Kidney capillary endothelial cell (primary cell): ENCODE data around the gene APOL4.
"Not testable (repeated sequence)": the region's sequence is repeated elsewhere in the genome, so short reads cannot be mapped to it uniquely, and the experiment has no call there.

Experiments
- DNase-seq: peaks from one replicate; pipeline ENCODE4 v3.0.0-alpha.2; 2018; ENCODE audit warnings: low spot score

Gene APOL4

DNA sequence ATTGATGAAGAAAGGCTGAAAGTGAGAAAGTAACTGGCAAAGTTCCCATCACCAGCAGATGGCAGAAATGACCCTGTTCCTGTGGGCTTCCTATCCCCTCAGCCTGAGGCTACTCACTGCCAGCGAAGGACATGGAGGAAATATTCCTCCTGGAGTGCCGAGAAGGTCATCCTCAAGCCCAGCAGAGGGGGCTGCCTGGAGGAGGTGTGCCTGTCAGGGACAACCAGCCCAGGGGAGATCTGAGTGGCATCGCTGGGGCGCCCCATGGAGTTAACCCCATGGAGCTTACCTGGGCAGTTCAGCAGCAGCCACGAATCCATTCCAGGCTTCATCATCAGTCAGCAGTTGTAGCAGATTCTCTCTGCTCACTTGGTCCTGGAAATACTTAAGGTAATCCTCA, 29.4 kb upstream of the APOL4 start:
- DNase-seq: not testable (repeated sequence)

DNA sequence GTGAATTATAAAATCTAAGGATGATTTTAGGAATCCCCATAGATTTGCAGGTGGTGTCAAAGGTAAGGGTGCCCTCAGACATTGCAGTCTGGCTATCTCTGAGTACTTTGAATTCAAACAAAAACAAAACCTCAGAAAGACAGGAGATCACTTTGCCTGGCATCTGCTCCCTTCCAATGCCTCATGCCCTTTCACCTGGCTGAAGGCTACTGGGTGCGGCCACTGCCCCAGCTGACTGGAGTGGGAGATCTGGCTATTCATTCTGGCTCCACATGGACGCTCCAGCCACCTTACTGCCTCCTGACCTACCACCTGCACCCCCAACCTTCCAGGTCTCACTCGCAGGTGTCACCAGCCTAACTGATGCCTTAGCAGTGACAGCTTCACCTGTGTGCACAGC, 28.0 kb upstream of the APOL4 start:
- DNase-seq: not testable (repeated sequence)

DNA sequence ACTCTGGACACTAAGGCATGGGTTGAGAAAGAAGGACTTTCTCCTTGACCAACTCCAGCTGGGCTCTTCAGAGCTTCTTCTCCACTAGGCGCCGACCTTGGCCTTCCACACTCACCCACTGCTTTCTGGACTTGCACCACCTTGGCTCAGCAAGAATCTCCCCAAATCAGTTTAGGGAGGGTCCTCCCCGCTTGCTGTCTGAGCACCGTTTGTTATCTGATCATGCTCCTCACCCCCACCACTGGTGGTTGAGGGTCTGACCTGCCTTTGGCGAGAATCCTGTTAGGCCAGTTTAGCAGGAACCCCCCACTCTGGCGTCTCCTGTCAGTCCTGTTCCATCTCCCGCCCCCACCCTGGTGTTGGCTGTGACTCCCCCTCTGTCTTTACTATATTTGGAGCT, 27.3 kb upstream of the APOL4 start:
- DNase-seq: no peak

DNA sequence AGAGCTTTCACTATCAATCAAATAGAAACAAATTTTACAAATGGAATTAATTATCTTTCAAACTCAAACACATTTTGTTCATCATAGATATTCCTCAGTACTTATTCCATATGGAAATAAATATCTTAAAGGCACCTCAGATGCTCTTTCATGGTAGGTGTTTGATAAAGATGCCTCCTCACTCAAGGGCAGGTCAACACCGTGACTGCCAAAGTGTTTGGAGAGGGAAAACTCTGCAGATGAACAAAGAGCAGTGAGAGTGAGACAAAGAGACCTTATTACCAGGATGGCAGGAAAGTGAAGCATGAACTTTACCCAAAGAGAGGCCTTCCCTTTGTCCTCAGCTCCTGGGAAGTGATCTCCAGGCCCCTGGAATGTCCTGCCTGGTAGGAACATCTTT, 26.8 kb upstream of the APOL4 start:
- not testable (repeated sequence) for DNase-seq

DNA sequence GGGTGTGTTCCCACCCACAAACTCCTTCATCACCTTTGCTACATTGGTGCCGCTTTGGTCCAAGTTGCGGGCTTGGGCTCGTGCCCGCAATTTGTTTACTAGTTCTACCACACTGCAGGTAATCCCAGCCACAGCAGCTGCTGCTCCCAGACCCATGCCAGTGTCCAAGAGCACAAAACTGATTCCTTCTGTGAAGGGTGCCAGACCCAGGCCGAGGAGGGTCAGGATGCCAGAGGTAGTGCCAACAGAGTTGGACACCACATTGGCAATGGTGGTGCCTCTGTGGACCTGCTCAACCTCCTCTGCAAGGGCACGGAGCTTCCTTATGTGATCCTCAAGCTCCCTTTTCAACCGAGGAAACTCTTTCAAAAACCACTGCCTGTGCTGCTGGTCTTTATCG, 26.2 kb upstream of the APOL4 start:
- no peak for DNase-seq

DNA sequence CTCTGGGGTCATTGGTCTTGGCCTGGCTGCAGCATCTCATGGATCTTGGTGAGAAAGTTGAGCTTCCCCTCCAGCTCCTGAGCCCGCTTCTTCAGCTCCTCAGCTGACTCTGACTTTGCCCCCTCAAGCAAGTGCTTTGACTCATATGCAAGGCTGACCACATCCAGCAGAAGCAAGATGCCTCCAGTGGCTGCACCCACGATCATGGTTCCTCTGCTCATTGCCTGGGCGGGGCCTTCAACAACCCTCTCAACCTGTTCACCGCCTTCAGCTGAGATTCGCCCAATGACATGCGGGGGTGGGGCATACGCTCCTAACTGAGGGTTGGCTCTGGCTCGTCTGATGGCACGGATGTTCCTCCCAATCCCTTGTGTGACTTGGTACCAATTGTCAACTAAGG, 25.8 kb upstream of the APOL4 start:
- no peak for DNase-seq

DNA sequence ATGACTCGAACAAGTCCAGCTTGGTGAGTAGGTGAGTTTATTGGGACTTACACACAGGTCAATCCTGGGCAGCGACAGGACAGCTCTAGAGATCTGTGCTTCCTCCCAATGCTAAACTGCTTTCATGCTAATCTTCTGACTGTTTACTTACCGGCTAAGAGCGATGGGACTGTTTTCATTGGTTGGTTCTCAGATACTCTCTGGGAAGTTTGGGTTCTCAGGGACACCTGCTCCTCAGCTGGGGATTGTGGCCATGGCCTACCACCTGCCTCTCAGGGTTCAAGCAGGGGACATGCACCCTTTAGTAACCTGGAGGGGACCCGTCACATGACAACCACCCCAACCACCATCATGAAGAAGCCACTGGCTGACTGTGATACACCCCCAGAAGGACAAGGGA, 24.6 kb upstream of the APOL4 start:
- DNase-seq: no peak

DNA sequence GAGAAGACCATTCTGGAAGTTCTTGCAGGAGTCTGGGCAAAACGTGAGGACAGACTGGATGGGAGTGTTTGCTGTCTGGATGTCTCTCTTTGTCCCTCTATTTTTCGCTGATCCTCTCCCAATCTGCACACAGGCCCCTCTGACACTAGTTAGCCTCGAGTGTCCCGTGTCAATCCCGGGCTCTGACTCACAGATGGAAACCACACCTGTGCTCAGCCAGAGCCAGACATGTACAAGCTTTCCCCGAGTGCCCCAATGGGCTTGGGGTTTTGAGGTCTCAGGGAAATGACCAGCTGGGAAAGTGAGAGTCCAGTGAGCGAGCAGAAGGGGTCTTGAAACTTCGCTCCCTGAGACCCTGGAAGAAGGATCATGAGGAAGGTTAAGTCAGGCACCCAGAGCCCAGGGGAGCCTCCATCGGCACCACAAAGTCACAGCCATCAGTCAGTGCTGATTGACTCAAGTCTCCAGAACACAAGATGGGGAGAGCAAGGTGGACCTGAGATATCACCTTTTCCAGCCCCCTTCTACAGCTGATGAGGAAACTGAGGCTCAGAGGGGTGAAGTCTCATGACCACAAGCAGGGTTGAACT, 23.8 kb upstream of the APOL4 start:
- DNase-seq: no peak

DNA sequence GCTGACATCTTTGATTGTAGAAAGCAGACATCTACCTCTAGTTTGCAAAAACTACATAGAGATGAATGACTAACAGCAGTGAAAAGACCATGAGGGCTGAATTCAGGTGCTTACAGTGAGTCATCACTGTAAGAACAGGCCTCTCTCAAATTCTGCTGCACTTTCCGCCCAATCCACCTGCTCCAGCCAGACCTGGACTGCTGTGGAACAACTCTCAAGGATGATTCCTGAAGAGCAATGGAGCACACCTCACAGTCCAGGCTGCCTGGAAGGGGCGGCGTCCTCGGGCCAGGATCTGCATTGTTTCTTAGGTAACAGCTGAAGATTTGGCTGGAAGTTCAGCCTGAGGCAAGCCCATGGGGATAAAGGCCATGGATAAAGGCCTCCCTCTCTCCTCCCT, 22.6 kb upstream of the APOL4 start:
- no peak for DNase-seq

DNA sequence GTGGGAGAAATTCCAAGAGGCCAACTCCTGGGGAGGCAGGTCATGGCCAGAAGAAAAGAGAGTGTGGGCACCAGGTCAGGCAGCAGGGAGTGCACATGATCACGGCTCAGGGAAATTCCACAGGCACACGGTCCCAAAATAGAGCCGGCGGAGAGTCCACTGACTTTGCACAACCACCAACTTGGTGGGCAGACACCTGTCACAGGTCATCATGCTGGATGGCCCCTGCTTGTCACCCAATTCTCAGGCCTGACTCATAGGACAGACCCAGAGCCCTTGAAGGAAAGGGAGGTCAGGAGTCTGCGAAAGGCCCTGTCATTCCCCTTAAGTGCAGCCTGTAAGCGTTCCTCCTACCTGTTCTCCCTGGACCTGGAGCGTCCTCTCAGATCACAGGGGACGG, 21.9 kb upstream of the APOL4 start:
- DNase-seq: no peak

DNA sequence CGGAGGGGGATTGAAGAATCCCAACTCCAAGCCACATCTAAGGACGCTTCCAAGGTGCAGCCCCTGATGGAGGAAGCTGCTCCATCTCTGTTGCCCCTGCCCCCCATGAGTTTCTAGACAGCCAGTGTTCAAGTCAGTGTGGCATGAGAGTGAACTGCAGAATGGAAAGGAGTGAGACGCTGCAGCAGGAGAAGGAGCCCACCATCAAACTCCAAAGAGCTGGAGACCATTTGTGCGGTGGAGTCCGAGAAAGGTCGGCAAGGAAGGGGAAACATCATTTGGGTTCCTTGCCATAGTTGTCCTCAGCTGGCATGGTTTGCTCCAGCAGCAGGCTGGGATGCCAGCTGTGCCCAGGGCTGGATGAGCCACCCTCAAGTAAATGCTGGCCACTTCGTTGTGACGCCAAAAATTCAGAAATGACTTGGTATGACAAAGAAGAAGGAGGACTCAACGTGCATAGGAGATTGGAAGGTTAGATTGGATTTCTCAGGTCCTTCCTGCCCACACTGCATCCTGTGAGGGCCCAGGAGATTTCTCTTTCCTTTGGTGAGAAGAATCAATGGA, 21.4 kb upstream of the APOL4 start:
- DNase-seq: no peak

DNA sequence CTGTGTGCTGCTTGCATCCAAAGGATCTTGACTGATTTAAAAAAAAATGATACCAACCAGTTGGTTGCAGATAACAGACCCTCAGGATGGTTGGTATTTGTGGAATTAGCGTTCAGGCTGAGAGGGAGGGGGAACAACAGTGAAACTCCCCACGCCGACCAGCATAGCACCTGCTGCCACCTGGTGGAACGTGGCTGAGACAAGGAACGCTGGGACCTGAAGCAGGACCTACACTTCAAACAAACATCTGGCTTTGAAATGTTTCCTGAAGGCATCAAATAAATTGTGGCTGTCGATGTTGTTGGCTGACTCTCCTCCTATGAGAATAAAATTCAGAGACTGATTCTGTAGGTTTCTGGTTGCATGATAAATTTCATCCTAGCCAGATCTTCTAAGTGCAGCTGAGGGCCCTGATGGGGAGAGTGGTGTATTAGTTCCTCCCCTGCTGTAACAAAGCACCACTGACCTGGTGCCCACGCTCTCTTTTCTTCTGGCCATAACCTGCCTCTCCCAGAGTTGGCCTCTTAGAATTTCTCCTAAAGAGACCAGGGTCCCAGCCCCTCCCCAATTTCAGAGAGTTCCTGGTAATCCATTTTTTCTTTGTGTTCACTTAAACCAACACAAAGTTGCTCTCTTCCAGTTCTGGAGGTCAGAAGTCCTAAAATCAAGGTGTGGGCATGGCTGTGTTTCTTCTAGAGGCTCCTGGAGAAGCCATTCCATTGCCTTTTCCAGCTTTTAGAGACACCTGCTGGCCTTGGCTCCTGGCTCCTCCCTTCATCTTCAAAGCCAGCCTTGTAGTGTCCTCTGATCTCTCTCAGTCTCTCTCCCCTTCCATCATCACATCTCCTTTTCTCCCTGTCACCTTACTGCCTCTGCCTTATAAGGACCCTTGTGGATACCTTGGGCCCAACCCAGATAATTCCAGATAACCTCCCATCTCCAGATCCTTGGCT, 20.5 kb upstream of the APOL4 start:
- peak; percentile 34 for DNase-seq

DNA sequence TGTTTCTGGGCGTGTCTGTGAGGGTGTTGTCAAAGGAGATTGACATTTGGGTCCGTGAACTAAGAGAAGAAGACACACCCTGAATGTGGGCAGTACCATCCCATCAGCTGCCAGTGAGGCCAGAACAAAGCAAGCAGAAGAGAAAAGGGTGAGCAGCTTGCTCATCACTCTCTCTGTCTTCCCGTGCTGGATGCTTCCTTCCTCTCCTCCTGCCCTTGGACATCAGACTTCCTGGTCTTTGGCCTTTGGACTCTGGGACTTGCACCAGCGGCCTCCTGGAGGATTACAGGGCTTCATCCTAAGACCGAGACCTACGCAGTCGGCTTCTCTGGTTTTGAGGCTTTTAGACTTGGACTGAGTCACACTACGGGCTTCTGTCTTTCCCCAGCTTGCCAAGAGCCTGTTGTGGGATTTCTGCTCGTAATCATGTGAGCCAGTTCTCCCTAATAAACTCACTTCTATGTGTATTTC, 18.9 kb upstream of the APOL4 start:
- DNase-seq: peak; percentile 46

DNA sequence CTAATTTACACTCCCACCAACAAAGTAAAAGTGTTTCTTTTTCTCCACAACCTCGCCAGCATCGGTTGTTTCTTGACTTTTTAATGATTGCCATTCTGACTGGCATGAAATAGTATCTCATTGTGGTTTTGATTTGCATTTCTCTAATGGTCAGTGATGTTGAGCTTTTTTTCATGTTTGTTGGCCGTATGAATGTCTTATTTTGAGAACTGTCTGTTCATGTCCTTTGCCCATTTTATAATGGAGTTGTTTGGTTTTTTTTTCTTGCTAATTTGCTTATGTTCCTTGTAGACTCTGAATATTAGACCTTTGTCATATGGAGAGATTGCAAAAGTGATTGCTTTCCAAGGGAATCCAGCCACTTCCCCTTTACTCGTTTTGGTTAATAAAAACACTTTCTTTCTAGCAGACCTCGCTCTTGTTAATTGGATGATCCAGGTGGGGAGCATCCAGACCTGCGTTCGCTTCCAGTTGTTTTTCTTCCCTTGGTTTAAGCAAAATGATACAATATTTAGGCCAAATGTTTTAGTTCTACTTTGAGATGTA, 17.1 kb upstream of the APOL4 start:
- no peak for DNase-seq

DNA sequence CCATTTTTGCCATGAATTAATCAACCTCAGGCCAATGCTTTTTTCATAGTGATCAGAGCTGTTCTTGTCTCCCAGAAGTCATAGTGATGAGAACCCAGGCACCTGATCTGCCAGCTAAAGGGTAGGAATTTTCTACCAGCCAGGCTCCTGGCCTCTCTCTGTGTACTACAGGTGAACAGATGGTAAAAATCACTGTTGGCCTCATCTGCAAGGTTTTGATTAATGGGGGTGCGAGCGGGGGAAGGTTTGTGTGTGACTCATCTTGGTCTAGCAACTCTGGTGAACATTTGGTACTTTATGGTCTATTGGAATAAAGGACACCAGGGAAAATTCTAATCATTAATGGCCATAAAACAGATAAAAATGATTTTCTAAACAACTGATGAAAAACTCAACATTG, 14.4 kb upstream of the APOL4 start:
- DNase-seq: no peak

DNA sequence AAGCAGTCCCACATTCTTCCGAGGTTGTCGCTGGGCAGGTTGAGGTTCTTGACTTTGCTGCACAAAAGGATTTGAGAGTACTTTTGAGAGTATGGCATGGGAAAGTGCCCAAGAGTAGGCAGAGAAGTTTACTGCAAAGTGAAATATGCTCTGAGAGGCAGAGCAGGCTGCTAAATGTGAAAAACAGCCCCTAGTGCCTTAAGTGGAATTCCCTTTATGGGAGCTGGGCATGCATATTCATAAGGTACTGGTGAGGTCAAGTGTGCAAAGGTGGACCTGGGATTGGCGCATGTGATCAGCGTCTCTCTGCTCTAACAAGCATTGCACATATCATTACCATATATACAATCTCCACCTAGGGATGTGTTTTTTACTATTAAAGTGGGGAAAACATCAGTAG, 12.0 kb upstream of the APOL4 start:
- DNase-seq: no peak

DNA sequence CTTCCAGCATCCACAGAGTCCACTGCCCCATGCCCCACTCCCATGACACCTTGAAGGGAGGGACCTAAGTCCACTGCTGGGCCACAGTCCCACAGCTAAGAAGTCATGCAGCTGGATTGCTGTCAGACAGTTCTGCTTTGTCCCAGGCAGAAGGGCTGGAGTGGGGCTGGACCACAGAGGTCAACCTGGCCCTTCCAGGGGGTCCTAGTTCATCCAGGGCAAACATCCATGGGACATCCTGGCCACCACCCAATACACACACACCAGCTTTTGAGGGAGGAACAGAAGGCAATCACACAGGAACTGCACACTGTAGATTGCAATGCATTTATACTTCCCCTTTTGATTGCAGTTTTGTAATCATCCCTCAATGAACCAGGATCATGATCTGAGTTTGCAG, 11.3 kb upstream of the APOL4 start:
- DNase-seq: no peak

DNA sequence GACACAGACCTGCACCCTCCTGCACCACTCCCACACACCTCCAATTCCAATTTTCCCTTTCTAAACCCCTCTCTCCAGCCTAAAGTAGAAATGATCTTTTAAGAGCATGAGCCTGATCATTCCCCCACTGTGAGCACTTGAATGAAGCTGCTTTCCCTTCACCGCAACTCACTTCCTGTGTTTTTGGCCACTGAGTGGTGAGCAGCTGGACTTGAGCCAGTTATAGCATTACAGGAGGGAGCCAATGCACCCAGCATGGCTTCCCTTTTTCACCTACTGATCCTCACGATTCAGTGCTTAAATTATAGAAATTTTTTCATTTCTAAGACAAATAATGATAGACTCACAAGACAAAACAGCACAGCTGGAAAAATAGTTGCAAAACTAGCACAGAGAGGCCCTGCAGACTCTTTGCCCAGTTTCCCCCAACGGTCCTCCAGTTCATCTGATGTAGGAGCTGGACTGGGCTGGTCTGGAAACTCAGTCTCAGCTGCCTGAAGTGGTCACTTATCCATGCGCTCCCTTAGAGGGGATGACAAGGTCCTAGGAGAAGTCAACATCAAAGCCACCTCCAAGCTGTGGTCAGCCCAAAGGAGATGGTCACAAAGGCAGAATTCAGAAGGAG, 9.7 kb upstream of the APOL4 start:
- peak; percentile 18 for DNase-seq

DNA sequence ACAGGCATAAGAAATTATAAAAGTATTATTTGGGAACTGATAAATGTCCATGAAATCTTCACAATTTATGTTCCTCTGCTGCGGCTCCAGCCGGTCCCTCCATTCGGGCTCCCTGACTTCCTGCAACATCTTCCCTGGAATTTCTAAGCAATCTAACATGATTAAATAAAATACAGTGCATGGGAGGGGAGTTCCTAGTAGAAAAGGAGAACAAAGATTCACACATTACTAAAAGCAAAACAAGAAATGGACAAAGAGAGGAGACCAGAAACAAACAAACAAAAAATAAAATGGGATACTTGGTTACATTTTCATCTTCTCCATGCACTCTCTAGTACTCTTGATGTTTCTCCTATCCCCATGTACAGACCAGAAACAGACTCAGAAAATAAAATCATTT, 8.6 kb upstream of the APOL4 start:
- DNase-seq: no peak

DNA sequence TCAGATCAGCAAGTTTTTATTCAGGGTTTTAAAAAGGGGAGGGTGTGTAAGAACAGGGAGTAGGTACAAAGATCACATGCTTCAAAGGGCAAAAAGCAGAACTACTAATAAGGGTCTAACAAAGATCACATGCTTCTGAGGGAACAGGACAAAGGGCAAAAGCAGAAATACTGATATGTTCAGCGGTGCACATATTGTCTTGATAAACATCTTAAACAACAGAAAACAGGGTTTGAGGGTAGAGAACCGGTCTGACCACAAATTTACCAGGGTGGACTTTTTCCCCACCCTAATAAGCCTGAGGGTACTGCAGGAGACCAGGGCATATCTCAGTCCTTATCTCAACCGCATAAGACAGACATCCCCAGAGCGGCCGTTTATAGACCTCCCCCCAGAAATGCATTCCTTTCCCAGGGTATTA, 7.9 kb upstream of the APOL4 start:
- DNase-seq: not testable (repeated sequence)

DNA sequence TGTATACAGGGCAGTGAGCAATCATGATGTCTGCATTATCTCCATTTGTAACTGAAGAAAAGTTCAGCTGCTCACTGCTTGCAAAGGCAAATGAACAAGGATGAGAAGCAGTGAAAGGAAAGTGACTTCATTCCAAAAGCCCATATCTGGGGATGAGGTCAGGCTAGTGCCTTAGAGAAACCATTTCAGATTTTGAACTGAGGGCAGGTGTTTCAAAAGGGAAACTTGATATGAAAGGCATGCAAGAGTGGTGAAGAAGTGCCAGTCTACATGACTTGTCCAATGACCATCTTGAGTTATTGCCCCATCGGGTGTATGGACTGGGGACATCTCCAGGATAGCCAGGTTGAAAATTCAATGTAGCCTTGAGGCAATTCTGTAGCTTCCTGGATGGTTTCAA, 7.3 kb upstream of the APOL4 start:
- DNase-seq: no peak

DNA sequence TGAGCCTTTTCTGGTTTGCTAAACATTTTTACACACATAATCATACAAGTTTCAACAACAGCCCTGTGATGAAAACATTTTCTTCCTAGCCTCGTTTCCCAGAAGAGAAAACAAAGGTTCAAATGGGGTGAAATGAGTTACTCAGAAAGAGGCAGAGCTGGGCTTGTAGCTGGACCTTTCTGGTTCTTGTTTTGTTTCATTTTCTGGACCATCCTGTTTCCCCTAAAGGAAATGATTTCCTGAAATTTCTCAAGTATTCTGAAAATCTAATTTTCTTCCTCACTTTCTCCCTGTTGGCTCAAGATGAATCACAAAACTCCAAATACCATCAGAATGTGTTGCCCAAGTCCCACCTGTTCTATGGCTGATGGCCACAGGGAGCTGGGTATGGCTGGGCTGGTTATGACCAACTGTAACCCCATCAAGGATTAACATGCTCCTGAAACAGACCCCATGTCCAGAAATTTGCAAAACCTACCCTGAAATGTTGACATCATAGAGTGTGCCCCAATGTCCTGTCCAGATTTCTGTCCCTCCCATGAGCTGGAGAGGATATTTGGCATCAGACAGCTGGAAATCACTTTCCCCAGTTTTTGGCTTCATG, 6.7 kb upstream of the APOL4 start:
- DNase-seq: no peak
